Neutrophil (primary cell): ENCODE results near the gene C2CD2L.
A peak's percentile ranks its signal among the peaks of the same experiment; 100 is the strongest.
"Not testable (repeated sequence)": the region's sequence is repeated elsewhere in the genome, so short reads cannot be mapped to it uniquely, and the experiment has no call there.

Source experiments
- H3K27ac ChIP-seq: fragments of 200-600 bp; sonication (generic); 2 replicates; pipeline ENCODE4 v1.5.1; 2016; ENCODE audit warnings: mild to moderate bottlenecking, moderate library complexity
- H3K27me3 ChIP-seq: fragments of 200-600 bp; sonication (generic); 2 replicates; pipeline ENCODE4 v1.6.0; 2016; ENCODE audit warnings: mild to moderate bottlenecking
- H3K36me3 ChIP-seq: fragments of 200-600 bp; sonication (generic); 2 replicates; pipeline ENCODE4 v1.5.1; 2017
- H3K4me1 ChIP-seq, 2 experiments: fragments of 200-600 bp in 1 of 2; sonication (generic) in 1 of 2; 1 replicate in 1 of 2; 2 replicates in 1 of 2; pipeline versions ENCODE4 v1.5.1 to v1.6.1; 2013 to 2016; ENCODE audit warnings: low read depth in 1 of 2, low read length in 1 of 2, mild to moderate bottlenecking in 1 of 2, moderate library complexity in 1 of 2; ENCODE audit not compliant: control insufficient read depth in 1 of 2, insufficient read depth in 1 of 2
- H3K4me3 ChIP-seq, 2 experiments: fragments of 200-600 bp in 1 of 2; sonication (generic) in 1 of 2; 1 replicate in 1 of 2; 2 replicates in 1 of 2; pipeline ENCODE4 v1.5.1; 2013 to 2016; ENCODE audit warnings: low read depth in 1 of 2, low read length in 1 of 2, mild to moderate bottlenecking in 1 of 2, moderate library complexity in 1 of 2
- H3K9me3 ChIP-seq: fragments of 200-600 bp; sonication (generic); 2 replicates; pipeline ENCODE4 v1.5.1; 2016
- TF ChIP-seq, protein P1 (sequence below): fragments of 200-600 bp; sonication (generic); IDR thresholded peaks from 2 replicates; pipeline ENCODE4 v1.5.1; 2016; ENCODE audit warnings: antibody characterized with exemption

Gene C2CD2L

DNA sequence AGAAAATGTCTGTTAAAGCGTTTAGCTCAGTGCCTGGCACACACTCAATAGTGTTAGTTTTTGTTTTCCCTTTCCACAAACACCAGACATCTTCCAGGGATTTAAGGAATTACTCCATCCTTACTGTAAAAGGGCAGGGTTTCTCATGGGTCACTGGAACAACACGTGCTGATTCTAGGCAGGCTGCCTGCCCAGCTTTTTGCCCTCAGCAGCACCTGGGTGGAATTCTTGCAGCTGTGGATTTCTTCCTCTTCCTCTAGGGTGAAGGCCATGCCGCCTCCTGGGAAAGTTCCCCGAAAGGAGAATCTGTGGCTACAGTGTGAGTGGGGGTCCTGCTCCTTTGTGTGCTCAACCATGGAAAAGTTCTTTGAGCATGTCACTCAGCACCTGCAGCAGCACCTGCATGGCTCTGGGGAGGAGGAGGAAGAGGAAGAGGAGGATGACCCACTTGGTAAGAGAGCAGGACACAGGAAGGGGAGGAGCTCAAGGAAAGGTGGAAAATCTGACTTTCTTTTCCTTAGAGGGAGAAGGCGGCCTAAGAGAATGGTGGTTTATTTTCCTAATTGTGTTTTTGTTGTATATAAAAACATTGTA lies 19.6 kb downstream of the C2CD2L start:
- peak overlapping the region; percentile 18 for H3K27ac ChIP-seq
- peaks cover 55% of the 10 kb centered on the region for H3K36me3 ChIP-seq
- H3K4me3 ChIP-seq: no peak overlapping the region
- TF ChIP-seq, protein P1, sequence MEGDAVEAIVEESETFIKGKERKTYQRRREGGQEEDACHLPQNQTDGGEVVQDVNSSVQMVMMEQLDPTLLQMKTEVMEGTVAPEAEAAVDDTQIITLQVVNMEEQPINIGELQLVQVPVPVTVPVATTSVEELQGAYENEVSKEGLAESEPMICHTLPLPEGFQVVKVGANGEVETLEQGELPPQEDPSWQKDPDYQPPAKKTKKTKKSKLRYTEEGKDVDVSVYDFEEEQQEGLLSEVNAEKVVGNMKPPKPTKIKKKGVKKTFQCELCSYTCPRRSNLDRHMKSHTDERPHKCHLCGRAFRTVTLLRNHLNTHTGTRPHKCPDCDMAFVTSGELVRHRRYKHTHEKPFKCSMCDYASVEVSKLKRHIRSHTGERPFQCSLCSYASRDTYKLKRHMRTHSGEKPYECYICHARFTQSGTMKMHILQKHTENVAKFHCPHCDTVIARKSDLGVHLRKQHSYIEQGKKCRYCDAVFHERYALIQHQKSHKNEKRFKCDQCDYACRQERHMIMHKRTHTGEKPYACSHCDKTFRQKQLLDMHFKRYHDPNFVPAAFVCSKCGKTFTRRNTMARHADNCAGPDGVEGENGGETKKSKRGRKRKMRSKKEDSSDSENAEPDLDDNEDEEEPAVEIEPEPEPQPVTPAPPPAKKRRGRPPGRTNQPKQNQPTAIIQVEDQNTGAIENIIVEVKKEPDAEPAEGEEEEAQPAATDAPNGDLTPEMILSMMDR: no peak
- H3K9me3 ChIP-seq: no peaks in the 10 kb centered on the region
- H3K4me1 ChIP-seq: peaks cover 9 to 14% of the 10 kb centered on the region in 2 experiments
- no peaks in the 10 kb centered on the region for H3K27me3 ChIP-seq

DNA sequence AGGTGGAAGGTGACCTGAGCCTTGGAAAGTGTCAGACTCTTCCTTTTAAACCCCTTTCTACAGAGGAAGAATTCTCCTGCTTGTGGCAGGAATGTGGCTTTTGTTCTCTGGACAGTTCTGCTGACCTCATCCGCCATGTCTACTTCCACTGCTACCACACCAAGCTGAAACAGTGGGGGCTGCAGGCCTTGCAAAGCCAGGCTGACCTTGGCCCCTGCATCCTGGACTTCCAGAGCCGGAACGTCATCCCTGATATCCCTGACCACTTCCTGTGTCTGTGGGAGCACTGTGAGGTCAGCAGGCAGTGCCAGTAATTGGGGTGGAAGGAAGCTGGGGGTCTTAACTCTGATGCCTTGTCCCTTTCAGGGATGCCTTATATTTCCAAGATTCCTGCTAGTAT lies 23.5 kb downstream of the C2CD2L start:
- H3K4me1 ChIP-seq: peaks cover 0 to 5% of the 10 kb centered on the region in 2 experiments
- H3K9me3 ChIP-seq: no peaks in the 10 kb centered on the region
- H3K4me3 ChIP-seq: no peak overlapping the region
- no peak overlapping the region for H3K27ac ChIP-seq
- no peaks in the 10 kb centered on the region for H3K27me3 ChIP-seq
- peaks cover 70% of the 10 kb centered on the region for H3K36me3 ChIP-seq
- TF ChIP-seq, protein P1: no peak

DNA sequence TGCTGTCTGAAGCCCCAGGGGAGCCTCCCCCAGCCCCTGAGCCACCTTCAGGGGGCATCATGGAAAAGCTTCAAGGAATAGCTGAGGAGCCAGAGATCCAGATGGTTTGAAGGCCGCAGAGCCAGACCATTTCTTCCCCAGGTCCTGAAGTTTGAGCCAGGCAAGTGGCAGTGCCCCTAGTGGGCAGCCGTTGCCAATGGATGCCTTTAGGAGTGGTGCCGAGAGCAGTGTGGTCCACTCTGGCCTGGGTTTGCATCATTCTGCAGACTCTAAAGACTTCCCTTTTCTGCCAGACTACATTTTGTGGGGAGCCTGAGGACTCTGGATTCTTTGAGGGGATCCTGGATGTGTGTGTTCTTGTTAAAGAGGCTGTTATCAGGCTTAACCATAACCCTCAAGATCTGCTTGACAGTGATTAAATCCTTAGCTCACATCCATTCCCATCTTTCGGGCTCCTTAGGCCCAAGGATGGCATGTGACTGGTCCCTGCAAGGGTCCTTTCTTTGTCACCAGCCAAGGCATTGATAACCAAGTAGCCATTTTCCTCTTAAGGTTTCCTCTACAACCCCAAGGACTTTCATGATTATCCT lies 27.3 kb downstream of the C2CD2L start:
- H3K9me3 ChIP-seq: no peaks in the 10 kb centered on the region
- H3K4me1 ChIP-seq: peaks cover 0 to 5% of the 10 kb centered on the region in 2 experiments
- TF ChIP-seq, protein P1: peak; percentile 36
- no peaks in the 10 kb centered on the region for H3K27me3 ChIP-seq
- peaks cover 51% of the 10 kb centered on the region for H3K36me3 ChIP-seq
- no peak overlapping the region for H3K4me3 ChIP-seq
- peak overlapping the region; percentile 20 for H3K27ac ChIP-seq

DNA sequence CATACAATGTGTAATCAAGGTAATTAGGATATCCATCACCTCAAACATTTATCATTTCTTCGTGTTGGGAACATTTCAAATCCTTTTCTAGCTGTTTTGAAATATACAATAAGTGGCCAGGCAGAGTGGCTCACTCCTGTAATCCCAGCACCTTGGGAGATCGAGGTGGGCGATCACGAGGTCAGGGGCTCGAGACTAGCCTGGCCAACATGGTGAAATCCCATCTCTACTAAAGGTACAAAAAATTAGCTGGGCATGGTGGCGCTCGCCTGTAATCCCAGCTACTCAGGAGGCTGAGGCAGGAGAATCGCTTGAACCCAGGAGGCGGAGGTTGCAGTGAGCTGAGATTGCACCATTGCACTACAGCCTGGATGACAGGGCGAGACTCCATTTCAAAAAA lies 32.1 kb downstream of the C2CD2L start:
- not testable (repeated sequence) for H3K9me3 ChIP-seq, H3K27ac ChIP-seq, H3K27me3 ChIP-seq, H3K4me1 ChIP-seq, H3K36me3 ChIP-seq, H3K4me3 ChIP-seq

DNA sequence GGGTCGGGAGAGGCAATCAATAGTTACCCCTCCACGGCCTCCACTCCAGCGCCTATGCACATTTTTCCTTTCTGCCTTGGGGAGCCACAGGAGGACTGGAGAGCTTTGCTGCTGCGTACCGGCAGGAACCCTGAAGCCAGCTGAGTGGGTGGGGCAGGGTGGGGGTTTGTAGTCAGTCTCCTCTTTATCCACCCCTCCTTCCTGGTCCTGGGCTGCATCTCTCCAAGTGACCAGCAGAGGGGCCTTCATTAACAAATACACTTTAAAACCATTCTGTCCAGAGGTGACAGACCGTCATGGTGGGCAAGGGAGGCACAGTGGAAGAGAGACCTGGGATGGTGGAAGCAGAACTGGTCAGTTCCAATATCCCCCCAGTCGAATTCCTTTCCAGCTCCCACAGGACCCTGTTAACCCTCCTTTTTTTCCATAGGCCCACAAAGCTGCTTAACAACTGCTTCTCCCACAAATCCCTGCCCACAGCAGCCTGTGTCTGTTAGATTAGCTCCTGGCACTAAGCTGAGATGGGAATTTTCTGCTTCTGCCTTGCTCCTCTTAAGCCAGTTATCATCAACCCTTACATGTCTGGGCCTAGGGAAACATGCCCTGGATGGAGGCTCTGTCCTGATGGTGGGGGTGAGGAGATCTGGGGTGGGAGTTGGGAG lies 37.8 kb downstream of the C2CD2L start:
- no peaks in the 10 kb centered on the region for H3K9me3 ChIP-seq
- H3K4me1 ChIP-seq: peaks cover 10 to 26% of the 10 kb centered on the region in 2 experiments
- no peaks in the 10 kb centered on the region for H3K36me3 ChIP-seq
- H3K4me3 ChIP-seq: no peak overlapping the region
- H3K27me3 ChIP-seq: peaks cover 54% of the 10 kb centered on the region
- no peak overlapping the region for H3K27ac ChIP-seq
- TF ChIP-seq, protein P1: peak; percentile 70

DNA sequence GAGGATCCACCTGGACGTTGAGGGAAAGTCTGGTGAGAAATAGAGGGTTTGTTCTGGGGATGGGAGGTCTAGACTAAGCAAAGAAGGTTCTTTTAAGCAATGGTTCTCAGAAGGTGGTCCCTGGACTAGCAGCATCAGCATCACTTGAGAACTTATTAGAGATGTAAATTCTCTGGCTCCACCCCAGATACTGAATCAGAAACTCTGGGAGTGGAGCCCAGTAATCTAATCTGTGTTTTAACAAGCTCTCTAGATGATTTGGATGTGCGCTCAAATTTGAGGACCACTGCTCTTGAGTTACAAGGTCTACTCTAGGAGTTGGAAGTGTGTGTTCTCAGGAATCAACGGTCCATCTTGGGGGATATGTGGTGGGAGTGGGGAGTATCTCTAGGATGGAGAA lies 38.4 kb downstream of the C2CD2L start:
- peaks cover 10 to 26% of the 10 kb centered on the region in 2 experiments for H3K4me1 ChIP-seq
- no peaks in the 10 kb centered on the region for H3K36me3 ChIP-seq
- no peaks in the 10 kb centered on the region for H3K9me3 ChIP-seq
- TF ChIP-seq, protein P1: no peak
- peaks cover 60% of the 10 kb centered on the region for H3K27me3 ChIP-seq
- no peak overlapping the region for H3K4me3 ChIP-seq
- no peak overlapping the region for H3K27ac ChIP-seq
